ENCODE results near the gene MS4A10. TPM values are rescaled to one million over a fixed set of nuclear protein-coding genes. Genes with fewer than 3 reads are reported as not detected.
A peak's percentile ranks its signal among the peaks of the same experiment; 100 is the strongest.

MS4A10 gene
- total and polyA plus RNA-seq, 2 of the 8 experiments (the other 6 are each of a cell fraction or from before 2014, with no cell fraction given) = not detected

DNA sequence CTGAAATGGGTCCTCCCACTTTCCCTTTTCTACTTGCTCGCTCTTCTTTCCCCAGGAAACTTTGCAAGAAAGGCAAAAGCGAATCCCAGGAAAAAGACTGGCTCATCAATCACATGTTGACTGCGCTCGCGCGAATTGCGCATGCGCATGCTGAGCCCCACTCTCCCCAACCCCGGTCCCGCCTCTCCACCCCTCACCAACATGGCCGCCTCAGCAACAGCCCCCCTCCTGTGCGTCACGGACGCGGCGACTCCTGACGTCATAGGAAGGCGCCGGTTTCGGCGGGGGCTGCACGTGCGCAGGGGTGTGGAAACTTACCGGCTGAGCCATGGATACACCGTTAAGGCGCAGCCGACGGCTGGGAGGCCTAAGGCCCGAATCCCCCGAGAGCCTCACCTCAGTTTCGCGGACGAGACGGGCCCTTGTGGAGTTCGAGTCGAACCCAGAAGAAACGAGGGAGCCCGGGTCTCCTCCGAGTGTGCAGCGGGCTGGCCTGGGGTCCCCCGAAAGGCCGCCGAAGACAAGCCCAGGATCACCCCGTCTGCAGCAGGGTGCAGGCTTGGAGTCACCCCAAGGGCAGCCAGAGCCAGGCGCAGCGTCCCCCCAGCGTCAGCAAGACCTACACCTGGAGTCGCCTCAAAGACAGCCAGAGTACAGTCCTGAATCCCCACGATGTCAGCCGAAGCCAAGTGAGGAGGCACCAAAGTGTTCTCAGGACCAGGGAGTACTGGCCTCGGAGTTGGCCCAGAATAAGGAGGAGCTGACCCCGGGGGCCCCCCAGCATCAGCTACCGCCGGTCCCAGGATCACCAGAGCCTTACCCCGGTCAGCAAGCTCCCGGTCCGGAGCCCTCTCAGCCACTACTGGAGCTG lies 56.9 kb downstream of the MS4A10 start, which contains the start of gene CCDC86 (continued):
- no peak for TF ChIP-seq GABPA (IDR thresholded peaks at IDR 0.05; ENCODE audit: borderline replicate concordance, insufficient read depth, low read length)
- TF ChIP-seq, protein P1, sequence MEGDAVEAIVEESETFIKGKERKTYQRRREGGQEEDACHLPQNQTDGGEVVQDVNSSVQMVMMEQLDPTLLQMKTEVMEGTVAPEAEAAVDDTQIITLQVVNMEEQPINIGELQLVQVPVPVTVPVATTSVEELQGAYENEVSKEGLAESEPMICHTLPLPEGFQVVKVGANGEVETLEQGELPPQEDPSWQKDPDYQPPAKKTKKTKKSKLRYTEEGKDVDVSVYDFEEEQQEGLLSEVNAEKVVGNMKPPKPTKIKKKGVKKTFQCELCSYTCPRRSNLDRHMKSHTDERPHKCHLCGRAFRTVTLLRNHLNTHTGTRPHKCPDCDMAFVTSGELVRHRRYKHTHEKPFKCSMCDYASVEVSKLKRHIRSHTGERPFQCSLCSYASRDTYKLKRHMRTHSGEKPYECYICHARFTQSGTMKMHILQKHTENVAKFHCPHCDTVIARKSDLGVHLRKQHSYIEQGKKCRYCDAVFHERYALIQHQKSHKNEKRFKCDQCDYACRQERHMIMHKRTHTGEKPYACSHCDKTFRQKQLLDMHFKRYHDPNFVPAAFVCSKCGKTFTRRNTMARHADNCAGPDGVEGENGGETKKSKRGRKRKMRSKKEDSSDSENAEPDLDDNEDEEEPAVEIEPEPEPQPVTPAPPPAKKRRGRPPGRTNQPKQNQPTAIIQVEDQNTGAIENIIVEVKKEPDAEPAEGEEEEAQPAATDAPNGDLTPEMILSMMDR (IDR thresholded peaks at IDR 0.05; ENCODE audit: control extremely low read depth in 1 of 3, insufficient read depth in 1 of 3, low read depth in 1 of 3, low read length in 3 of 3) = no peak
- peak; percentile 71; the same call in 1 of the 2 replicates for TF ChIP-seq TBP (IDR thresholded peaks at IDR 0.05; ENCODE audit: low read depth, low read length)
- peak; percentile 82; the same call in 1 of the 2 replicates for TF ChIP-seq RBBP5 (IDR thresholded peaks at IDR 0.05; ENCODE audit: borderline replicate concordance, low read depth, low read length)
- TF ChIP-seq, protein P2, sequence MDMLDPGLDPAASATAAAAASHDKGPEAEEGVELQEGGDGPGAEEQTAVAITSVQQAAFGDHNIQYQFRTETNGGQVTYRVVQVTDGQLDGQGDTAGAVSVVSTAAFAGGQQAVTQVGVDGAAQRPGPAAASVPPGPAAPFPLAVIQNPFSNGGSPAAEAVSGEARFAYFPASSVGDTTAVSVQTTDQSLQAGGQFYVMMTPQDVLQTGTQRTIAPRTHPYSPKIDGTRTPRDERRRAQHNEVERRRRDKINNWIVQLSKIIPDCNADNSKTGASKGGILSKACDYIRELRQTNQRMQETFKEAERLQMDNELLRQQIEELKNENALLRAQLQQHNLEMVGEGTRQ (IDR thresholded peaks at IDR 0.05; ENCODE audit: low read length) = peak; percentile 63
- TF ChIP-seq SAP30 (IDR thresholded peaks at IDR 0.05; ENCODE audit: insufficient read depth, insufficient replicate concordance, low read length) = peak; percentile 96
- no peak for TF ChIP-seq CBX5 (IDR thresholded peaks at IDR 0.05; ENCODE audit: low read depth, low read length)
- TF ChIP-seq POLR2AphosphoS5 (IDR thresholded peaks at IDR 0.05; ENCODE audit: low read depth, low read length) = peak; percentile 73
- peak; percentile 71 for TF ChIP-seq ASH2L (IDR thresholded peaks at IDR 0.05; ENCODE audit: low read length)
- TF ChIP-seq NRF1 (IDR thresholded peaks at IDR 0.05; ENCODE audit: low read depth, low read length) = peak; percentile 70
- TF ChIP-seq, protein P3, sequence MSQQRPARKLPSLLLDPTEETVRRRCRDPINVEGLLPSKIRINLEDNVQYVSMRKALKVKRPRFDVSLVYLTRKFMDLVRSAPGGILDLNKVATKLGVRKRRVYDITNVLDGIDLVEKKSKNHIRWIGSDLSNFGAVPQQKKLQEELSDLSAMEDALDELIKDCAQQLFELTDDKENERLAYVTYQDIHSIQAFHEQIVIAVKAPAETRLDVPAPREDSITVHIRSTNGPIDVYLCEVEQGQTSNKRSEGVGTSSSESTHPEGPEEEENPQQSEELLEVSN (IDR thresholded peaks at IDR 0.05) = peak; percentile 88
- TF ChIP-seq SP2 (IDR thresholded peaks at IDR 0.05; ENCODE audit: low read length) = no peak
- TF ChIP-seq GTF2F1 (IDR thresholded peaks at IDR 0.05; ENCODE audit: borderline replicate concordance, low read depth, low read length) = 0 out of 2 replicates have a peak, but pooled peaks have one; percentile 46
- TF ChIP-seq TAF7 (optimal IDR thresholded peaks at IDR 0.05; ENCODE audit: borderline replicate concordance, low read depth, low read length) = peak; percentile 45
- no peak for TF ChIP-seq KDM1A (IDR thresholded peaks at IDR 0.05; ENCODE audit: borderline replicate concordance, low read length)
- TF ChIP-seq SIN3A (conservative IDR thresholded peaks at IDR 0.05 in 1 of 2, IDR thresholded peaks at IDR 0.05 in 1 of 2; ENCODE audit: low read depth in 1 of 2, low read length in 2 of 2) = peak; percentile 99 to 100
- TF ChIP-seq, protein P4, sequence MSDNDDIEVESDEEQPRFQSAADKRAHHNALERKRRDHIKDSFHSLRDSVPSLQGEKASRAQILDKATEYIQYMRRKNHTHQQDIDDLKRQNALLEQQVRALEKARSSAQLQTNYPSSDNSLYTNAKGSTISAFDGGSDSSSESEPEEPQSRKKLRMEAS (IDR thresholded peaks at IDR 0.05) = peak; percentile 100
- TF ChIP-seq EZH2 (IDR thresholded peaks at IDR 0.05; ENCODE audit: low read depth, low read length, severe bottlenecking) = no peak

Data from H1 (cell line).